Measurements from ENCODE around the gene MEI1.

DNA sequence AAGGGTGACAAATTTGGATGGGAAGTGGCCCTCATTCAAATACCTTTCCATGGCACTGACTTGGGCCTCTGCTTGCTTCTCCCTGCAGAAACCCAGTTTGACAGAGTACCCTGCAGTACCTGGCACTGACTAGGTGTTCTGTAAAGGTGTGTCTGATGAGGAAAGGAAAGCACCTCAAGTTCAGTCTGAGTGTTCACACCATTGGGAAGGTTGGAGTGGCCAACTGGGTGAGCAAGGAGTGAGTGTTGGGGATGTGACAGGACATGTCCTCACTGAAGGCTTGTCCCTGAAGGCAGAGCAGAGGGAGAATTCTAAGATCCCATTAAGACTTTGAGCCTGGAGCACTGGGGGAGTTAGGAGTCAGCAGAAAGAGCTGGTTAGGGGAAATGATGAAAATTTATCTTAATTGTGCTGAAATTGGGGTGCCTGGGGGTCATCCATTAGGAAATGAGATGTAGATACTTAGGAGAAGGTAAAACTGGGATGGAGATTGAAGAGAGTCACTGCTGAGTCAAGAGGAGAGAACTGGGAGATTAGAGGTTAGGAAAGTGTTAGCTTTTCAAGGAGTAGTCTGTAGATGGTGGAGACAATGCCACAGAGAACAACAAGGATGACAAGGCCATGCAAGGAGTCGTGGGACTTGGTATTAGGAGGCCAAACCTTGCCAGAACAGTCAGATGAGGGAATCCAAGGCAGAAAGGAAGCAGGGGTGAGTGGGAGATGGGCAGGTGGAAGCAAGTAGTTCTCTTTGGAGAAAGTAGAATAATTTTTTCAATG lies 139.7 kb downstream of the MEI1 start:
- TF ChIP-seq, protein P1, sequence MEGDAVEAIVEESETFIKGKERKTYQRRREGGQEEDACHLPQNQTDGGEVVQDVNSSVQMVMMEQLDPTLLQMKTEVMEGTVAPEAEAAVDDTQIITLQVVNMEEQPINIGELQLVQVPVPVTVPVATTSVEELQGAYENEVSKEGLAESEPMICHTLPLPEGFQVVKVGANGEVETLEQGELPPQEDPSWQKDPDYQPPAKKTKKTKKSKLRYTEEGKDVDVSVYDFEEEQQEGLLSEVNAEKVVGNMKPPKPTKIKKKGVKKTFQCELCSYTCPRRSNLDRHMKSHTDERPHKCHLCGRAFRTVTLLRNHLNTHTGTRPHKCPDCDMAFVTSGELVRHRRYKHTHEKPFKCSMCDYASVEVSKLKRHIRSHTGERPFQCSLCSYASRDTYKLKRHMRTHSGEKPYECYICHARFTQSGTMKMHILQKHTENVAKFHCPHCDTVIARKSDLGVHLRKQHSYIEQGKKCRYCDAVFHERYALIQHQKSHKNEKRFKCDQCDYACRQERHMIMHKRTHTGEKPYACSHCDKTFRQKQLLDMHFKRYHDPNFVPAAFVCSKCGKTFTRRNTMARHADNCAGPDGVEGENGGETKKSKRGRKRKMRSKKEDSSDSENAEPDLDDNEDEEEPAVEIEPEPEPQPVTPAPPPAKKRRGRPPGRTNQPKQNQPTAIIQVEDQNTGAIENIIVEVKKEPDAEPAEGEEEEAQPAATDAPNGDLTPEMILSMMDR (IDR thresholded peaks at IDR 0.05) = no peak
- TF ChIP-seq POLR2A (IDR thresholded peaks at IDR 0.05) = no peak
